ENCODE data around the gene PSMD13.

DNA sequence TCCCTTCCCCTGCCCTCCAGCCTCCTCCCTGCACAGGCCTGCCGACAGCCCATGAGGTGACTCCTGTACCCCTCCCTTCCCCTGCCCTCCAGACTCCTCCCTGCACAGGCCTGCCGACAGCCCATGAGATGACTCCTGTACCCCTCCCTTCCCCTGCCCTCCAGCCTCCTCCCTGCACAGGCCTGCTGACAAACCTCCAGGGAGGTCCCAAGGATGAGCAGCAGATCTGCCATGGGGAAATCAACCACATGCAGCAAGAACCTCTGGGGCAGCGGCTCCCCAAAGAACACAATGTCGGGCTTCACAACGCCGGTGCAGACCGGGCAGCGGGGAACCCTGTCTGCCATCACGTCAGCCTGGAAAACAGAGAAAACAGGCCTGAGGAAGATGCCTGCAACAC is 12.9 kb upstream of the PSMD13 start:
- TF ChIP-seq, protein P1, sequence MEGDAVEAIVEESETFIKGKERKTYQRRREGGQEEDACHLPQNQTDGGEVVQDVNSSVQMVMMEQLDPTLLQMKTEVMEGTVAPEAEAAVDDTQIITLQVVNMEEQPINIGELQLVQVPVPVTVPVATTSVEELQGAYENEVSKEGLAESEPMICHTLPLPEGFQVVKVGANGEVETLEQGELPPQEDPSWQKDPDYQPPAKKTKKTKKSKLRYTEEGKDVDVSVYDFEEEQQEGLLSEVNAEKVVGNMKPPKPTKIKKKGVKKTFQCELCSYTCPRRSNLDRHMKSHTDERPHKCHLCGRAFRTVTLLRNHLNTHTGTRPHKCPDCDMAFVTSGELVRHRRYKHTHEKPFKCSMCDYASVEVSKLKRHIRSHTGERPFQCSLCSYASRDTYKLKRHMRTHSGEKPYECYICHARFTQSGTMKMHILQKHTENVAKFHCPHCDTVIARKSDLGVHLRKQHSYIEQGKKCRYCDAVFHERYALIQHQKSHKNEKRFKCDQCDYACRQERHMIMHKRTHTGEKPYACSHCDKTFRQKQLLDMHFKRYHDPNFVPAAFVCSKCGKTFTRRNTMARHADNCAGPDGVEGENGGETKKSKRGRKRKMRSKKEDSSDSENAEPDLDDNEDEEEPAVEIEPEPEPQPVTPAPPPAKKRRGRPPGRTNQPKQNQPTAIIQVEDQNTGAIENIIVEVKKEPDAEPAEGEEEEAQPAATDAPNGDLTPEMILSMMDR (conservative IDR thresholded peaks at IDR 0.05 in 1 of 2, IDR thresholded peaks at IDR 0.05 in 1 of 2; ENCODE audit: extremely low read depth in 1 of 2, insufficient read depth in 1 of 2, low read depth in 1 of 2, low read length in 2 of 2): no peak
- no peak for TF ChIP-seq EZH2 (IDR thresholded peaks at IDR 0.05; ENCODE audit: borderline replicate concordance, low read length)
